ENCODE measurements around the gene KRT74. TPM values are rescaled to one million over a fixed set of nuclear protein-coding genes. Genes with fewer than 3 reads are reported as not detected.

The KRT74 gene
- total RNA-seq, 1 experiment from 2014 or later = not detected

DNA sequence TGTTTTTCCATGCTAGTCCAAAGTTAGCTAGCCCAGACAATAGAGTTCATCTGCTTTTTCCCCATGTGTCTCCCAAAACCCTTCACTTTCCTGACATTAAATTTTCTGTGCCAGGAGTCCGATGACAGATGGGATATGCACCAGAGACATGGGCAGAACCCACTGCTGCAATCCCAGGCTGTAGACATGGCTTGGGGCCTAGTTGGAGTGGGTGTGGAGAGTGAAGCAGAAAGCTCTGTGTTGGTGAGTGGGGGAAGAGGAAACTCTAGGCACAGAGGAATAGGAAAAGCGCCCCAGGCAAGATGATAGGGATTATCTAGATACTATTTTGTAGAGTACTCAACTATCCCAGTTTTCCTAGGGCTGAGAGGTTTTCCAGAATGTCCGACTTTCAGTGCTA lies 4.8 kb upstream of the KRT74 start:
- Histone ChIP-seq H4K20me1 (ENCODE audit: low read length) (no peaks in the 10 kb centered on the region), H3K9me3 (ENCODE audit: low read length) (no peaks in the 10 kb centered on the region), H3F3A (ENCODE audit: low read length, unreplicated experiment) (no peaks in the 10 kb centered on the region), H3K36me3 (ENCODE audit: low read depth, low read length) (no peaks in the 10 kb centered on the region), H3K27me3 (ENCODE audit: low read length) (no peaks in the 10 kb centered on the region), H3K9me2 (replicated peaks; ENCODE audit: low read length) (no peaks in the 10 kb centered on the region), H3K4me3 (ENCODE audit: low read length) (no peak overlapping the region), H3K79me2 (ENCODE audit: low read length) (no peaks in the 10 kb centered on the region), H3K9ac (ENCODE audit: low read length) (no peak overlapping the region), H3K4me2 (ENCODE audit: low read length) (no peak overlapping the region), H3K27ac (ENCODE audit: low read length) (no peak overlapping the region), H3K4me1 (ENCODE audit: insufficient read depth, low read length) (peaks cover 8% of the 10 kb centered on the region; the same call in 1 of the 2 replicates), H2AFZ (ENCODE audit: low read length) (no peak overlapping the region)
- CTCF ChIA-PET = no interaction called here
- POLR2A ChIA-PET (ENCODE audit: unreplicated experiment) = no interaction called here
- no peak for TF ChIP-seq EZH2phosphoT487 (IDR thresholded peaks at IDR 0.05; ENCODE audit: borderline replicate concordance, low read length)
- TF ChIP-seq EZH2 (IDR thresholded peaks at IDR 0.05; ENCODE audit: low read length, unreplicated experiment) = no peak
- TF ChIP-seq, protein P1, sequence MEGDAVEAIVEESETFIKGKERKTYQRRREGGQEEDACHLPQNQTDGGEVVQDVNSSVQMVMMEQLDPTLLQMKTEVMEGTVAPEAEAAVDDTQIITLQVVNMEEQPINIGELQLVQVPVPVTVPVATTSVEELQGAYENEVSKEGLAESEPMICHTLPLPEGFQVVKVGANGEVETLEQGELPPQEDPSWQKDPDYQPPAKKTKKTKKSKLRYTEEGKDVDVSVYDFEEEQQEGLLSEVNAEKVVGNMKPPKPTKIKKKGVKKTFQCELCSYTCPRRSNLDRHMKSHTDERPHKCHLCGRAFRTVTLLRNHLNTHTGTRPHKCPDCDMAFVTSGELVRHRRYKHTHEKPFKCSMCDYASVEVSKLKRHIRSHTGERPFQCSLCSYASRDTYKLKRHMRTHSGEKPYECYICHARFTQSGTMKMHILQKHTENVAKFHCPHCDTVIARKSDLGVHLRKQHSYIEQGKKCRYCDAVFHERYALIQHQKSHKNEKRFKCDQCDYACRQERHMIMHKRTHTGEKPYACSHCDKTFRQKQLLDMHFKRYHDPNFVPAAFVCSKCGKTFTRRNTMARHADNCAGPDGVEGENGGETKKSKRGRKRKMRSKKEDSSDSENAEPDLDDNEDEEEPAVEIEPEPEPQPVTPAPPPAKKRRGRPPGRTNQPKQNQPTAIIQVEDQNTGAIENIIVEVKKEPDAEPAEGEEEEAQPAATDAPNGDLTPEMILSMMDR (conservative IDR thresholded peaks at IDR 0.05; ENCODE audit: low read depth, low read length) = no peak
- intact Hi-C loops (cut with micrococcal nuclease) = no loop called here
- no TSS peak for BruUV-seq (replicated peaks)
- no peak for ATAC-seq
- no peak for DNase-seq

DNA sequence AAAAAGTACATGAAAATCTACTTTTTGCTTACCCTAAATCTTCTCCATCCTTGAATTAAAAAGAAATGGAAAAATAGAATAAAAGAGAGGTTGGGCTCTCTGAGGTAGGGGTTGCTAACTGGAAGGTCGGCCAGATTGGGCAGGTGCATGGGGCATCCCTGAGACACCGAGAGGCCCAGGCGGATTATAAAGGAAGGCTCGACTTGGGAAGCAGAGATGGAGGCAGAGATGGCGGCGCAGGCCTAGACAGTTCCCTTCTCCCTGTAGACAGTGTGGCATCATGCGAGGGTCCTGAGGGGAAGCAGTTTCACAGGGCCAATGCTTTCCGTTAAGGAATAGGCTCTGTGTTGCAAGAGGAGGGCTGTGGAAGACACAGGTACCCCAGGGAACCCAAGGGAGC lies 3.7 kb upstream of the KRT74 start:
- TF ChIP-seq EZH2phosphoT487 (IDR thresholded peaks at IDR 0.05; ENCODE audit: borderline replicate concordance, low read length) (no peak), EZH2 (IDR thresholded peaks at IDR 0.05; ENCODE audit: low read length, unreplicated experiment) (no peak)
- TF ChIP-seq, protein P1 (conservative IDR thresholded peaks at IDR 0.05; ENCODE audit: low read depth, low read length) = no peak
- DNase-seq (no peak), ATAC-seq (no peak)
- POLR2A ChIA-PET (ENCODE audit: unreplicated experiment) = no interaction called here
- CTCF ChIA-PET = no interaction called here
- no peaks in the 10 kb centered on the region for H3K9me2 ChIP-seq (replicated peaks; ENCODE audit: low read length)
- peaks cover 8% of the 10 kb centered on the region; the same call in 1 of the 2 replicates for H3K4me1 ChIP-seq (ENCODE audit: insufficient read depth, low read length)
- H3K9me3 ChIP-seq (ENCODE audit: low read length) = no peaks in the 10 kb centered on the region
- intact Hi-C loops (cut with micrococcal nuclease) = no loop called here
- H3K4me3 ChIP-seq (ENCODE audit: low read length) = no peak overlapping the region
- H3K9ac ChIP-seq (ENCODE audit: low read length) = no peak overlapping the region
- H3F3A ChIP-seq (ENCODE audit: low read length, unreplicated experiment) = no peaks in the 10 kb centered on the region
- no peak overlapping the region for H3K4me2 ChIP-seq (ENCODE audit: low read length)
- no peak overlapping the region for H2AFZ ChIP-seq (ENCODE audit: low read length)
- no peaks in the 10 kb centered on the region for H4K20me1 ChIP-seq (ENCODE audit: low read length)
- no peaks in the 10 kb centered on the region for H3K36me3 ChIP-seq (ENCODE audit: low read depth, low read length)
- no peak overlapping the region for H3K27ac ChIP-seq (ENCODE audit: low read length)
- H3K79me2 ChIP-seq (ENCODE audit: low read length) = no peaks in the 10 kb centered on the region
- H3K27me3 ChIP-seq (ENCODE audit: low read length) = 0 out of 2 replicates have a peak, but pooled peaks cover 5% of the 10 kb centered on the region
- no TSS peak for BruUV-seq (replicated peaks)

DNA sequence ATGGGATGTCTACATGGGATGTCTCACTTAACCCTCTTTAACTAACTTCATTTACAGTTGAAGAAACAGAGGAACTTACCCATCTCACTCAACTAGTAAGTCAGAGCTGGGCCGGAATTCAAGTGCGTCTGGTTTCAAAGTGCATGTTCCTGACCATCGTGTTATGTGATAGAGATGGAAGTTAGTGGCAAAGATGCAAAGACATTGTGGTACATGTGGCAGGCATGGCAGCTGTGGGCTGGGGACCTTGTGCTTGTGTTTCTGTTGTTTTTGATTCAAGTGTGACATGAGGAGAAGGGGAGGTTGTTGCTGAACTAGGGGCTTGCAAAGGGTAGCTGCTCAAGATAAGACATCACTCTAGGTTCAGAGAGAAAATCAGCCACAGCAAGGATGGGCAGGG lies 2.3 kb upstream of the KRT74 start:
- Histone ChIP-seq H3K27me3 (ENCODE audit: low read length) (peaks cover 13% of the 10 kb centered on the region), H3K9ac (ENCODE audit: low read length) (no peak overlapping the region), H3K4me2 (ENCODE audit: low read length) (no peak overlapping the region), H3K9me2 (replicated peaks; ENCODE audit: low read length) (no peaks in the 10 kb centered on the region), H3K9me3 (ENCODE audit: low read length) (no peaks in the 10 kb centered on the region), H3K79me2 (ENCODE audit: low read length) (no peaks in the 10 kb centered on the region), H3K36me3 (ENCODE audit: low read depth, low read length) (no peaks in the 10 kb centered on the region), H3K27ac (ENCODE audit: low read length) (no peak overlapping the region), H3F3A (ENCODE audit: low read length, unreplicated experiment) (no peaks in the 10 kb centered on the region), H4K20me1 (ENCODE audit: low read length) (no peaks in the 10 kb centered on the region), H3K4me3 (ENCODE audit: low read length) (no peak overlapping the region), H3K4me1 (ENCODE audit: insufficient read depth, low read length) (no peaks in the 10 kb centered on the region), H2AFZ (ENCODE audit: low read length) (no peak overlapping the region)
- TF ChIP-seq EZH2phosphoT487 (IDR thresholded peaks at IDR 0.05; ENCODE audit: borderline replicate concordance, low read length) (no peak), EZH2 (IDR thresholded peaks at IDR 0.05; ENCODE audit: low read length, unreplicated experiment) (no peak)
- TF ChIP-seq, protein P1 (conservative IDR thresholded peaks at IDR 0.05; ENCODE audit: low read depth, low read length) = no peak
- ChIA-PET CTCF (no interaction called here), POLR2A (ENCODE audit: unreplicated experiment) (no interaction called here)
- intact Hi-C loops (cut with micrococcal nuclease) = no loop called here
- DNase-seq (no peak), ATAC-seq (no peak)
- BruUV-seq (replicated peaks) = no TSS peak

Data from PC-3 (cell line).